ENCODE data around the gene ACSM2B. TPM values are rescaled to one million over a fixed set of nuclear protein-coding genes. Genes with fewer than 3 reads are reported as not detected.

The ACSM2B gene
- total RNA-seq, 1 donor from 2014 or later, result not detected

Other genes starting within 250 kb of the ACSM2B start
- gene GP2, start 248.9 kb downstream of the ACSM2B start, total RNA-seq, result 0.18 TPM
- gene UMOD, start 223.7 kb downstream of the ACSM2B start, total RNA-seq, result not detected
- not detected for gene PDILT, start 171.6 kb downstream of the ACSM2B start, total RNA-seq
- 4.3 TPM for gene ACSM5, start 166.8 kb downstream of the ACSM2B start, total RNA-seq
- not detected for gene ACSM2A, start 124.8 kb downstream of the ACSM2B start, total RNA-seq
- gene ACSM1, start 121.3 kb upstream of the ACSM2B start, total RNA-seq, result 0.53 TPM
- gene THUMPD1, start 165.5 kb upstream of the ACSM2B start, total RNA-seq, result 41.3 TPM
- gene ACSM3, start 187.6 kb upstream of the ACSM2B start, total RNA-seq, result 25.2 TPM
- 17.6 TPM for gene ERI2, start 230.1 kb upstream of the ACSM2B start, total RNA-seq
- gene REXO5, start 230.2 kb upstream of the ACSM2B start, total RNA-seq, result 4.7 TPM